Activated CD8-positive, alpha-beta T cell treated with anti-CD3 and anti-CD28 coated beads for 36 hours (primary cell): ENCODE measurements around the gene HOXA10. TPM values are rescaled to one million over a fixed set of nuclear protein-coding genes. Genes with fewer than 3 reads are reported as not detected.

ENCODE experiments used
- ATAC-seq: fragments of 200-7000 bp; cut with Tn5 transposase; one replicate; pipeline ENCODE4 v1.10.0; 2021; ENCODE audit warnings: mild to moderate bottlenecking, moderate library complexity
- CTCF ChIA-PET: fragments of 350-600 bp; sonication (Branson Sonifier 250); formaldehyde crosslinking; loops from one replicate; lab custom pipeline; 2021; ENCODE audit warnings: antibody characterized with exemption; lab: Charles Lee
- POLR2A ChIA-PET: fragments of 350-600 bp; sonication (Branson Sonifier 250); formaldehyde crosslinking; loops from one replicate; lab custom pipeline; 2021; ENCODE audit warnings: antibody characterized with exemption; lab: Charles Lee
- DNase-seq: peaks from one replicate; pipeline ENCODE4 v3.0.0-alpha.2; 2020
- H3K27ac Mint-ChIP-seq: one replicate; pipeline ENCODE4 v1.8.0; 2021; ENCODE audit warnings: mild to moderate bottlenecking, mixed read lengths
- H3K27me3 Mint-ChIP-seq: one replicate; pipeline ENCODE4 v1.8.0; 2021; ENCODE audit warnings: mixed read lengths
- H3K36me3 Mint-ChIP-seq: one replicate; pipeline ENCODE4 v1.8.0; 2021; ENCODE audit warnings: low read depth, mixed read lengths
- H3K4me1 Mint-ChIP-seq: one replicate; pipeline ENCODE4 v1.8.0; 2021; ENCODE audit warnings: low read depth, mixed read lengths
- H3K4me3 Mint-ChIP-seq: one replicate; pipeline ENCODE4 v1.8.0; 2021; ENCODE audit warnings: mild to moderate bottlenecking, moderate library complexity, mixed read lengths
- H3K9me3 Mint-ChIP-seq: one replicate; pipeline ENCODE4 v1.8.0; 2021; ENCODE audit warnings: mixed read lengths
- CTCF ChIP-seq: fragments of 200-600 bp; IDR thresholded peaks from one replicate; pipeline ENCODE4 v1.8.0; 2022; ENCODE audit warnings: antibody characterized with exemption, mild to moderate bottlenecking
- intact Hi-C: fragments of 100-400 bp; cut with micrococcal nuclease; formaldehyde crosslinking; loops from one replicate; pipeline ENCODE4 v1.10.0; 2022
- total RNA-seq, 2 experiments: library from RNA; stranded (reverse); gene quantifications; one replicate each; pipeline ENCODE4 v1.2.3, GENCODE V29; 2021

Gene HOXA10
- total RNA-seq, 2 experiments from 2014 or later, result not detected

- POLR2A ChIA-PET, result no interaction called here
- no peak for DNase-seq
- H3K27ac Mint-ChIP-seq, result no peak overlapping the region
- CTCF ChIA-PET, result interaction anchor here (0.9 to 10.4 kb wide), 8 partner anchors 8 to 801 kb away, joined by 3 to 61 read pairs (median 5); no protein-coding TSS in a partner anchor
- ATAC-seq, result no peak
- no peak overlapping the region for H3K4me3 Mint-ChIP-seq
- peaks cover 34% of the 10 kb centered on the region for H3K4me1 Mint-ChIP-seq
- intact Hi-C loops, result loop anchor here (5.0 kb wide), 1 partner anchor 72 kb away; the partner anchor contains the start of gene EVX1
- peaks cover 73% of the 10 kb centered on the region for H3K27me3 Mint-ChIP-seq
- no peak for TF ChIP-seq CTCF
- H3K9me3 Mint-ChIP-seq, result no peaks in the 10 kb centered on the region
- H3K36me3 Mint-ChIP-seq, result no peaks in the 10 kb centered on the region
These were observed 3.4 kb downstream of the HOXA10 start for GRCh38 chr7:27170426-27171324.

GRCh38 chr7:27169658-27170425, 4.3 kb downstream of the HOXA10 start:
- Mint-ChIP-seq H3K4me3 (no peak overlapping the region), H3K9me3 (no peaks in the 10 kb centered on the region), H3K36me3 (no peaks in the 10 kb centered on the region), H3K4me1 (peaks cover 37% of the 10 kb centered on the region), H3K27ac (no peak overlapping the region), H3K27me3 (peaks cover 72% of the 10 kb centered on the region)
- ATAC-seq (no peak), DNase-seq (no peak)
- ChIA-PET CTCF (interaction anchor here (1.1 to 10.4 kb wide), 7 partner anchors 7 to 800 kb away, joined by 3 to 61 read pairs (median 5); no protein-coding TSS in a partner anchor), POLR2A (no interaction called here)
- intact Hi-C loops, result loop anchor here (5.0 kb wide), 2 partner anchors 32 to 72 kb away; partner anchors contain the start of genes EVX1 and HOXA13
- no peak for TF ChIP-seq CTCF

GRCh38 chr7:27168265-27168947, 5.7 kb downstream of the HOXA10 start:
- Mint-ChIP-seq H3K9me3 (no peaks in the 10 kb centered on the region), H3K4me3 (no peak overlapping the region), H3K27me3 (peaks cover 79% of the 10 kb centered on the region), H3K27ac (no peak overlapping the region), H3K4me1 (peaks cover 38% of the 10 kb centered on the region), H3K36me3 (no peaks in the 10 kb centered on the region)
- ATAC-seq, result no peak
- peak; percentile 62 for DNase-seq
- intact Hi-C loops, result loop anchor here (5.0 kb wide), 1 partner anchor 34 kb away; the partner anchor contains the start of gene HOXA13
- CTCF ChIA-PET, result interaction anchor here (1.1 to 2.2 kb wide), 7 partner anchors 11 to 42 kb away, joined by 3 to 13 read pairs (median 5); no protein-coding TSS in a partner anchor
- no peak for TF ChIP-seq CTCF
- POLR2A ChIA-PET, result no interaction called here

GRCh38 chr7:27167916-27168264, 6.2 kb downstream of the HOXA10 start:
- POLR2A ChIA-PET, result no interaction called here
- Mint-ChIP-seq H3K36me3 (no peaks in the 10 kb centered on the region), H3K4me1 (peaks cover 38% of the 10 kb centered on the region), H3K9me3 (no peaks in the 10 kb centered on the region), H3K27ac (no peak overlapping the region), H3K27me3 (peaks cover 83% of the 10 kb centered on the region), H3K4me3 (no peak overlapping the region)
- DNase-seq (no peak), ATAC-seq (no peak)
- CTCF ChIA-PET, result interaction anchor here (1.1 to 1.7 kb wide), 5 partner anchors 12 to 28 kb away, joined by 3 to 7 read pairs (median 5); no protein-coding TSS in a partner anchor
- intact Hi-C loops, result loop anchor here (5.0 kb wide), 1 partner anchor 34 kb away; the partner anchor contains the start of gene HOXA13
- no peak for TF ChIP-seq CTCF
